NT2/D1 (cell line): ENCODE results near the gene AOPEP.

Experiments used
- SUZ12 ChIP-seq: IDR thresholded peaks from 2 replicates; pipeline ENCODE4 v1.6.1; 2011; ENCODE audit not compliant: insufficient read length, insufficient read depth; ENCODE audit errors: extremely low read depth
- YY1 ChIP-seq: IDR thresholded peaks from 2 replicates; pipeline ENCODE4 v1.6.1; 2011; ENCODE audit not compliant: insufficient read length, insufficient read depth
- ZNF274 ChIP-seq: IDR thresholded peaks from 2 replicates; pipeline ENCODE4 v1.6.1; 2011; ENCODE audit warnings: mild to moderate bottlenecking, low read depth, low read length

DNA sequence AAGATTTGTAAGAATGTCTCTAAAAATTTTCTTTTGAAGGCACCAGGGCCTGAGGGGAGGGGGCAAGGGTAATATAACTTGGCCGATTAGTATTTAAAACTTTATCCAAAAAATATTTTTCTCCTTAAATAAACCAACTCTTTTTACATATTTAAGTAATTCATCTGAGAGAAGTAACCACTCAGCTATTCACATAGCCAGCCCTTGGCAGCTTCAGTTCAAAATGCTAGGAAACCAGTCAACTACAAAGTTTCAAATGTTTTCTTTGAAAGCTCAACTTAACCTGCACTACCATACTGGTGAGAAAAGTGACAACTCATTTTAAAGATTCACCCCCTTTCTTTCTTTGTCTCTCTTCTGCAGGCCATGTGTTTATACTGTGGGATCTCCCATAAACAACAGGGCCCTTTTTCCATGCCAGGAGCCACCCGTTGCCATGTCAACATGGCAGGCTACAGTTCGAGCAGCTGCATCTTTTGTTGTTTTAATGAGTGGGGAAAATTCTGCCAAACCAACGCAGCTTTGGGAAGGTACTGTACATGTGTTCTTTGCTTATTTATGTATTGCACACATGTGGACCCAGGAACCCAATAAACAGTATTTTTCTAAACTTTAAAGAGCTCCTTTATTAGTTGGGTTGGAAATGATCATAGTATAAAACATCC is 46.3 kb downstream of the AOPEP start:
- TF ChIP-seq ZNF274 (no peak), SUZ12 (no peak), YY1 (no peak)
